Cardiac fibroblast (primary cell): ENCODE data around the gene ELL2.

ENCODE experiments used
- DNase-seq, 2 donors: peaks; one replicate each; pipeline versions ENCODE4 v3.0.0 to v3.0.0-alpha.2; 2010; ENCODE audit warnings: low read depth in 2 of 2
- H3K4me3 ChIP-seq, 2 donors: replicated peaks in 1 of 2; 1 replicate in 1 of 2; 2 replicates in 1 of 2; pipeline ENCODE4 v1.5.1; 2011; ENCODE audit warnings: low read depth in 2 of 2, low read length in 2 of 2, mild to moderate bottlenecking in 2 of 2, moderate library complexity in 1 of 2
- TF ChIP-seq, protein P1 (sequence below): IDR thresholded peaks from one replicate; pipeline ENCODE4 v1.5.1; 2011; ENCODE audit warnings: low read depth, mild to moderate bottlenecking, low read length, inconsistent platforms

Gene ELL2

DNA sequence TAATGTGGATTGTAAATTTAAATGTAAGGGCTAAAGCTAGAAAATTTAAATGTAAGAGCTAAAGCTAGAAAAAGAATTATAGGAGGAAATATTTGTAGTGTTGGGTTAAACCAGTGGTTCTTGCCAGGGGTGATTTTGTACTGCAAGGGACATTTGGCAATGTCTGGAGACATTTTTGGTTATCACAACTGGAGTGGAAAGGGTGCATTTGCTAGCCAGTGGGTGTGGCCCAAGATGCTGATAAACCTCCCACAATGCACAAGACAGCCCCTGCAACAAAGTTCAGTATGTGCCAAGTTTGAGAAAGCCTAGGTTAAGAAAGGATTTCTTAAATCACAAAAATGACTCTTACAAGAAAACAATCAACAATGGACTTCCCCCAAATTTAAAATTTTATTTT is 31.6 kb upstream of the ELL2 start:
- peak in 1 of 2 donors; percentile 33 for DNase-seq
- H3K4me3 ChIP-seq: no peak overlapping the region
- TF ChIP-seq, protein P1, sequence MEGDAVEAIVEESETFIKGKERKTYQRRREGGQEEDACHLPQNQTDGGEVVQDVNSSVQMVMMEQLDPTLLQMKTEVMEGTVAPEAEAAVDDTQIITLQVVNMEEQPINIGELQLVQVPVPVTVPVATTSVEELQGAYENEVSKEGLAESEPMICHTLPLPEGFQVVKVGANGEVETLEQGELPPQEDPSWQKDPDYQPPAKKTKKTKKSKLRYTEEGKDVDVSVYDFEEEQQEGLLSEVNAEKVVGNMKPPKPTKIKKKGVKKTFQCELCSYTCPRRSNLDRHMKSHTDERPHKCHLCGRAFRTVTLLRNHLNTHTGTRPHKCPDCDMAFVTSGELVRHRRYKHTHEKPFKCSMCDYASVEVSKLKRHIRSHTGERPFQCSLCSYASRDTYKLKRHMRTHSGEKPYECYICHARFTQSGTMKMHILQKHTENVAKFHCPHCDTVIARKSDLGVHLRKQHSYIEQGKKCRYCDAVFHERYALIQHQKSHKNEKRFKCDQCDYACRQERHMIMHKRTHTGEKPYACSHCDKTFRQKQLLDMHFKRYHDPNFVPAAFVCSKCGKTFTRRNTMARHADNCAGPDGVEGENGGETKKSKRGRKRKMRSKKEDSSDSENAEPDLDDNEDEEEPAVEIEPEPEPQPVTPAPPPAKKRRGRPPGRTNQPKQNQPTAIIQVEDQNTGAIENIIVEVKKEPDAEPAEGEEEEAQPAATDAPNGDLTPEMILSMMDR: no peak

DNA sequence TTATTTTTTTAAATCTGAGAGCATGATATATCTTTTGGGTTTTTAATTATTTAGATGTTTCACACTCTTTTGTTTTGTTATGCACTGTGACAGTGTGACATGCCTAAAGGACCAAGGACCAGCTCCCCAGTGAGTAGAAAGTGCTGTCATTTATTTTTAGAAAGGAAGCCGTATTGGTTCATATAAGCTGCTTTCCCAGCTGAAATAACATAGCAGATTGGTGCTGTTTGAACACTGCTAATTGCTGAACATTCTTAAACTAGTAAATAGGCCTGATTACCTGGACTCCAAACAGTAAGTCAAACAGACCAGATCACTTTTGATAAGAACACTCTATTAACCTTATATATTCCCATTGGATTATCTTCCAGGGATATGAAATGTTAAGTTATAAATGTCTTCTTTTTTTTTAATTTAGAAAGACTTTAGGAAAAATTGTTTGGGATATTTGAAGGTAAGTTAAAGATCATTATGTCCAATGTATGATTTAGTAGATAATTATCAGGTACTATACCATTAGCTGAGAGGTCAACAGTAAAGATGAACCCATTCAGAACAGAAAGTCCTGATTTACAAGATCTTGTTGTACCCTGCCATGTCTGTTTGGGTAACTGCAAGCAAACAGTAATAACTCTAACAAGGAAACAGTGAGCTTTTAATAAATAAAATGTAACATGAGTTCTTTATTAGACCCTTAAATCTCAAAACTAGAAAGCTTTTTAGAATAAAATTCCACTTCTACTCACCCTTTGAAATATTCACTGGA is 27.8 kb upstream of the ELL2 start:
- H3K4me3 ChIP-seq: no peak overlapping the region
- DNase-seq: no peak
- TF ChIP-seq, protein P1: no peak

DNA sequence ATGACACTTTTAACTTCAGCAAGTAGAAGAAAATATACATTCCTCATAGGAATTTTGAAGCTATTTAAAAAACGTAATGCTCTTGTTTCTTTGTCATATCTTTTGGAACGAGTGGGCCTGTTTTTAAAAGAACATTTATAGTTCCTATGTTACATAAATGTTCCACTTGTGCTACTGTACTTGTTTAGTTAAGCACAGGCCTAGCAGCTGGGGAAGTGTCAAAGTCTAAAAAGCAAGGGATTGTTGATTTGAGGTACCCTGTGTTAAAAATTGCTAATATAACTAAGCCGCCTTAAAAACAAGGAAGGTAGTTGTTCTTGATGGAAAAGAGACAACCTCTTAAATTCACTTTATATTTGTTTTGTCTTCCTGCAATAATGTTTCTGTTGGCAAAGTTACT is 27.2 kb upstream of the ELL2 start:
- TF ChIP-seq, protein P1: no peak
- no peak overlapping the region for H3K4me3 ChIP-seq
- no peak for DNase-seq

DNA sequence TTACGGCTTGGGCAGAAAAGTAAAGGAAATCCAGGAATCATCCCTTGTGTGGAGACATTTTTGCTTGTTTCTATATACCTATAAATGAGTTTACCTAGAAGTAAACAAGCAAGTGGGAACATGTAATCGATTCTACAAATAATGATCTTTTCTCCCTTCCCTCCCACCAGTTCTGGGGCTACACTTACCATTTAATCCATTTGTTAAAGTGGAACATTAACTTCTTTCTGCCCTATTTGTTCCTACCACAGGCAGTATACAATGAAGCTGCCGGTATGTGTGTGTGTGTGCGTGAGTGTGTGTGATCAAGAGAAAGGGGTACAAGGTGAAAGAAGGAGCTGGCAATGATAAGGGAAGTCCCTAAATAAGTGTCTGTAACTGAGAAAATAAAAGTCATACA is 26.4 kb upstream of the ELL2 start:
- DNase-seq: no peak
- TF ChIP-seq, protein P1: no peak
- H3K4me3 ChIP-seq: no peak overlapping the region

DNA sequence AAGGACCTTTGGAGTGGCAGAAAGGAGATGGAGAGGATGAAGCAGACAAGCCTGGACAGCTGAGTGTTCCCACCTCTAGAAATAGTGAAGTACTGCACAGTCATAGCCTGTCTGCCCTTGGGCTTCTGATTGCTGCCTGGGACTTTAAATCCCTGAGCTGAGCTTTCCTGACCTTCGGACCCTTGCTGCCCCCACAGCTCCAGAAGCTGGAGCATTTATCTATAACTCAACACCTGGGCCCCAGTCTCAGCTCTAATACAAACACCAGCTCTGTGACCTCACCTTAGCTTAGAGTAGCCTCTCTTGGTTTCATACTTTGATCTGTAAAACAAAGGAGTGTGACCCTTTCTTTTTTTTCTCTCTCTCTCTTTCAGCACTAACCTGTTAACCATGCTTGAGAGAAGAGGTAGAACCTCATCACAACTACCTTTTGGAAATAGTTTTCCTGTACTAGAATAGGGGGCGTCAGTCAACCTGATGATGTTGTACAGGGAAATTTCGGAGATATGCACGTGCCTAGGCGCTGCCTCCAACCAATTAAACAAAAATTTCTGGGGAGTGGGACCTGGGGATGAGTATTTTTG is 25.4 kb upstream of the ELL2 start:
- TF ChIP-seq, protein P1: no peak
- H3K4me3 ChIP-seq: no peak overlapping the region
- no peak for DNase-seq

DNA sequence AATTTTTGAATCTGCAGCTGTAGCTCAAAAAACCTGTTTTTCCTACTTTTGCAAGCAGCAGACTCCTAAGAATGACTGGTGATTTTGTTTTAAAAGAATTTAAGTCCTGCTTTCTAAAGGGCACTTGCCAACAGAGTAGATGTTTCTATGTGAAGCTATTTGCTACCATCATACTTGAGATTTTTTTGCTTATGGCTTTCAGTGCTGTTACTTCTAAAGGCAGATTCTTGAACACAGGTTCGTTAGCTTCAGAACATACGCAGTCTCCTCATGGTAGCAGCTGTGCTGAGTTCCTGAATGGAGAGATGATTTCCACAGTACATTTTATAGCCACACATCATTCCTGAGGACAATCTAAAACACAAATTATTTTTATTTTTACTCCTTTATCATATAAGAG is 24.4 kb upstream of the ELL2 start:
- no peak overlapping the region for H3K4me3 ChIP-seq
- TF ChIP-seq, protein P1: no peak
- DNase-seq: no peak
